Iris pigment epithelial cell (primary cell): ENCODE results near the gene ALKBH4.
"Not testable (repeated sequence)": the region's sequence is repeated elsewhere in the genome, so short reads cannot be mapped to it uniquely, and the experiment has no call there.

Experiments used
- DNase-seq: peaks from one replicate; pipeline ENCODE4 v3.0.0-alpha.2; 2011; ENCODE audit warnings: low read depth

The ALKBH4 gene

DNA sequence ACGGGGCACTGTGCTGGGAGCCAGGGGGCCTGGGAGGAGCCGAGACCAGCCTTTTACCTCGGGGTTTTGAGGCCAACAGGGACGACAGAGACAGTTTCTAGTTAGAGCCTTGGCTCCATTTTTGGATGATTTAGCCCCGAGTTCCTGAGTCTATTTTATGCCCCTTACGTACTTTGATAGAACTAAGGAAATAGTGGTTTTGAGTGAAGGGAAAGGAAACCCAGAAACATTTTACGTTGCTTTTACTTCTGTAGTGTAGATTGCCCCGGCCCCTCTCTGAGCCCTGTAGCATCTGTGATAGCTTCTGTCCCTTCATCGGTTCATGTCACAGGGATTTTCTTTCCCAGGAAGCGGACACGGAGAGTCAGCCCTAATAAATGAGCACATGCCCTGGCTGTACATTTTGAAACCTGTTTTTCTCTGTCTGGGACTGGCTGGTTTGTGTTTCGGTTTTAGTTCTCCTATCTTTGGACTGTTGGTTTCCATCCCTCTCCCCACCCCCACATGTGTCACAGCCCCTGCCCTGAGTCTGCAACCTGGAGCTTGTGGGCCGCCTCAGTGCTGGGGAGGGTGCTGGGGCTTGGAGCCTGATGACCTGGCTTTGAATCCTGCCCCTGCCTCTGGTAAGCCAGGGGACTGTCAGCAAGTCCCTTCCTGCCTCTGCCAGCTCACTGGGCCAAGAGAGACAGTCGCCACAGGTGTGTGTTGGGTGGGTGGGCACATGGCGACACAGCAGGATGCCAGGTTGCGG, 38.2 kb downstream of the ALKBH4 start:
- no peak for DNase-seq

- no peak for DNase-seq
These were observed 38.9 kb downstream of the ALKBH4 start for GRCh38 chr7:102425639-102426267.

DNA sequence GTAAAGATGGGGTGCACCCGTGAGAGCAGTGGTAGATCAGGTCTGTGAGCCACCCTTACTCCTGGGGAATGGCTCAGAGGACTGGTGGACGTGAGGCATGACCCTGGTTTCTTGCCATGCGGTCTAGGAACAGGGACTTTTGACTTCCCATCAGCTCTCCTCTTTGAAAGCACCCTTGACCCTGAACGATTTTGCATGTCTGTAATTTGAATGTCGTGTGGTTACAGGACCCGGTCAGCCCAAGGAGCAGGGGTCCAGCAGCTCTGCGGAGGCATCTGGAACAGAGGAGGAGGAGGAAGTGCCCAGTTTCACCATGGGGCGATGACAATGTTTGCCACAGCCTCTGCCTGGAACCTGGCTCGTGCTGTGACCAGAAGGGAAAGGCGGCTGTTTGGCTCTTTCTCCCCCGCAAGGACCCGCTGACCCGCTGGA, 39.9 kb downstream of the ALKBH4 start:
- DNase-seq, result no peak

DNA sequence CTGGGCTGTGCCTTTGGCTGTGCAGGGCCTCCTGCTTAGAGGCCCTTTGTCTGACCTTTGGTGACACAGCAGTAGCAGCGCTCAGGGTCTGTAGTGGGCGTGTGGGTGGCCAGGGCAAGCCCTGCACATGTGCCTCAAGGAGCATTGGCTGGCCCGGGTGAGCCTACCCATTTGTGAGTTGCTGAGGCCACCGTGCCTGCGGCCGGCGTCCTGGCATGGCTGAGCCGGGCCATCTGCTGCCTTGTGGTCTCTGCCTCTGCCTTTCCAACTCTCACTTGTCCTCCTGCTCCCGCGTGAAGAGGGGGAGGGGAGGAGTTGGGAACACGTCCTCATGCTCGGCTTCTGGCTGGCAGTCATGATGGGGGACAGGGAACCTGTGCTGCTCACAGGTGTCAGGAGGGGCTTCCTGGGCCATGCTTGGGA, 40.5 kb downstream of the ALKBH4 start:
- no peak for DNase-seq

GRCh38 chr7:102421706-102422240, 42.9 kb downstream of the ALKBH4 start:
- DNase-seq, result no peak

DNA sequence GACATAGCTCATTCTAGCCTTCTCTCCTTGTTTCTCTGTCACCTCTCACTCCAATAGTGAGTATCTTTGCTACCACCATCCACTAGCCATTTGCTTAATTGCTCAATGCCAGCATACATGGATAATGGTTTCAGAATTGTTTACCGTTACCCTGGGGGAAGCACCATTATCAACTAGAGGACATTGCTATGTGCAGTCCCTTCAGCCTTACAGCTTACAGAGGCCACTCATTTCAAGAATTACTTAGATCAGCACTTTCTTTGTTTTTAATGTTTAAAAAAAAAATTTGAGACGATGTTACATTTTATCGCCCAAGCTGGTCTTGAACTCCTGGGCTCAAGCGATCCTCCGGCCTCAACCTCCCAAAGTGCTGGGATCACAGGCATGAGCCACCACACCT, 46.1 kb downstream of the ALKBH4 start:
- DNase-seq, result no peak

GRCh38 chr7:102417105-102417504, 47.6 kb downstream of the ALKBH4 start:
- DNase-seq, result no peak

DNA sequence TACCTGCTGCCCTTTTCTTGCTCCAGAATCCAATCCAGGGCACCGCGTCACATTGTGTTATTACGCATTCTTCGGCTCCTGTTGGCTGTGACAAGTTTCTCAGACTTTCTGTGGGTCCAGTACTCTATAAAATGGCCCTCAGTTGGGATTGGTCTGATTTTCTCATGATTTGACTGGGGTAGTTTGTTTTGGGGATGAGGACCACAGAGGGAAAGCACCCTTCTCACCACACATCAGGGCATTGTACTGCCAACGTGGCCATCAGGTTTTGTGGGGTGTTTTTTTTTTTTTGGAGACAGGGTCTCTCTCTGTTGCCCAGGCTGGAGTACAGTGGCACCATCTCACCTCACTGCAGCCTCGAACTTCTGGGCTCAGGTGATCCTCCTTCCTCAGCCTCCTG, 48.3 kb downstream of the ALKBH4 start:
- no peak for DNase-seq

- no peak for DNase-seq
These were observed 48.9 kb downstream of the ALKBH4 start for GRCh38 chr7:102415685-102416225.

DNA sequence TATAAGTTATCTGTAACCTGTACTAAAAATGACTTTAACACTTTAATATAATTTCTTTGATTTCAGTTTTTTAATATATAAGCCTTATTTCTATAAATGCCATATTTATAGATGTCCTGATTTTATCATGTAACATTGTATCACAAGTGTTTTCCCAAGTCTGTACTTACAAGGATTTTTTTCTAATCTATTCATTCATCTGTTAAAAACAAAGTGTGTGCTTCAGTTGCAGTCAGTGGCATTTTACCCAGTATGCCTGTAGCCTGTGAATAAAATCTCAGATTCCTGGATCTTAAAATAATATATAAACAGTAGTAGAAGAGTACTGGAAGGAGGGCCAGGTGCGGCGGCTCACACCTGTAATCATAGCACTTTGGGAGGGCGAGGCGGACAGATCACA, 51.1 kb downstream of the ALKBH4 start:
- no peak for DNase-seq

GRCh38 chr7:102413091-102413490, 51.6 kb downstream of the ALKBH4 start:
- no peak for DNase-seq

DNA sequence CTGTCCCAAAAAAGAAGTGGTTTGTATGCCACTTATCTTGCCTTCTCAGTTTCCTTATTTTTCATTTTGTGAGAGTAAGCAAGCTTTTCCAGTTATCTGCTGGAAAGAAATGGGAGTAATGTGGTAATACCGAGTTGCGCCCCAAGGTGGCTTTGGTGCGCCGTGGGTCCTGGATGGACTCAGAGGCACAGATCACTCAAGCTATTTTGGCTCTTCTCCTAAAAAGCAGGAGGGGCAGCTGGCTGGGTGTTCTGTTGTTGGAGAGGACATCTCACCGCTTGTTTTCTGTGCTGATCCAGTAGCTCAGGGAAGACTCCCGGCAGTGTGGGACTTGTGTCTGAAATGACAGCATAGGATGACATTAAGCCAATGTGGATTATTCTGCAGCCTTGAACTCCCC, 52.1 kb downstream of the ALKBH4 start:
- peak; percentile 39 for DNase-seq

GRCh38 chr7:102410918-102411317, 53.7 kb downstream of the ALKBH4 start:
- no peak for DNase-seq

GRCh38 chr7:102410123-102410522, 54.5 kb downstream of the ALKBH4 start:
- no peak for DNase-seq

DNA sequence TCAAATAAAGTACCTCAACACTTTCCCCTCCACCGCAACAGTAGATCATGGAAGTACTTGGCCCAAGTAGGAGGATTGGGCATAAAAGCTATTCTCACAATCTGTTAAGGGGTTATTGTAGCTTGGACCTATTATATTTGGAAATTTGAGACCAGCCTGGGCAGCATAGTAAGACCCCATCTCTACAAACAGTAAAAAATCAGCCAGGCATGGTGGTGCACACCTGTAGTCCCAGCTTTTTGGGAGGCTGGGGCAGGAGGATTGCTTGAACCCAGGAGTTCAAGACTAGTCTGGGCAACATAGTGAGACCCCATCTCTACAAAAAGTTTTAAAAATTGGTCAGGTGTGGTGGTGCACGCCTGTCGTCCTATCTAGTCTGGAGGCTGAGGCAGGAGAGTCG, 55.3 kb downstream of the ALKBH4 start:
- no peak for DNase-seq

DNA sequence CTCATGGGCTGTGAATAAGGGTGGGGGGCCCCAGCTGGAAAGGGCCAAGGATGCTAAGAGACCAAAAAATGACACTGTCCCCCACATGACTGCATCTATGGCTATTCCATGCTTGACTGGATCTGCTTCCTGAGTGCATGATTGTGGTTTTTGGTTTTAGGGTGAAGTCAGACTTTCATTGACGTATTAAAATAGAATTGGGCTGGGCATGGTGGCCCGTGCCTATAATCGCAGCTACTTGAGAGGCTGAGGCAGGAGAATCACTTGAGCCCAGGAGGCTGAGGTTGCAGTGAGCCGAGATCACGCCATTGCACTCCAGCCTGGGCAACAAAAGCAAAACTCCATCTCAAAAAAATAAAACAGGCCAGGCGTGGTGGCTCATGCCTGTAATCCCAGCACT, 56.1 kb downstream of the ALKBH4 start:
- DNase-seq, result not testable (repeated sequence)

GRCh38 chr7:102407910-102408309, 56.8 kb downstream of the ALKBH4 start:
- DNase-seq, result no peak
